Chondrocyte (in vitro differentiated cells): ENCODE results near the gene LYAR. TPM values are rescaled to one million over a fixed set of nuclear protein-coding genes. Genes with fewer than 3 reads are reported as not detected.
A peak's percentile ranks its signal among the peaks of the same experiment; 100 is the strongest.

Source experiments
- DNase-seq: peaks from one replicate; pipeline ENCODE4 v3.0.0; 2021; ENCODE audit warnings: mixed read lengths, low spot score
- H3K27ac Mint-ChIP-seq: one replicate; pipeline ENCODE4 v1.8.0; 2021; ENCODE audit warnings: mild to moderate bottlenecking, moderate library complexity, mixed read lengths; ENCODE audit not compliant: unreplicated experiment
- H3K27me3 Mint-ChIP-seq: 2 replicates; pipeline ENCODE4 v1.8.0; 2021; ENCODE audit warnings: low read depth, mixed read lengths
- H3K36me3 Mint-ChIP-seq: 2 replicates; pipeline ENCODE4 v1.8.0; 2021; ENCODE audit warnings: low read depth, mixed read lengths
- H3K4me1 Mint-ChIP-seq: 2 replicates; pipeline ENCODE4 v1.8.0; 2021; ENCODE audit warnings: low read depth, mild to moderate bottlenecking, mixed read lengths
- H3K4me3 Mint-ChIP-seq: one replicate; pipeline ENCODE4 v1.8.0; 2021; ENCODE audit warnings: mild to moderate bottlenecking, moderate library complexity, mixed read lengths; ENCODE audit not compliant: unreplicated experiment
- H3K9me3 Mint-ChIP-seq: 2 replicates; pipeline ENCODE4 v1.8.0; 2021; ENCODE audit warnings: low read depth, mixed read lengths
- CTCF ChIP-seq: fragments of 200-600 bp; sonication (generic); IDR thresholded peaks from 2 replicates; pipeline ENCODE4 v1.5.0; 2021; ENCODE audit warnings: antibody characterized with exemption, mild to moderate bottlenecking, moderate library complexity
- total RNA-seq: library from RNA; stranded (reverse); gene quantifications from 3 replicates; pipeline ENCODE4 v1.2.1, GENCODE V29; 2021

LYAR gene
- total RNA-seq, 1 donor from 2014 or later = 6.6 TPM

GRCh38 chr4:4226606-4227438 lies 63.1 kb downstream of the LYAR start, which contains the start of gene OTOP1:
OTOP1 (minus strand) TSS chr4:4226929; CDS start chr4:4226864, 65 bp downstream.
- no peaks in the 10 kb centered on the region for H3K4me1 Mint-ChIP-seq
- H3K27ac Mint-ChIP-seq = no peak within 1 kb of the TSS
- DNase-seq = peak; percentile 93
- H3K36me3 Mint-ChIP-seq = peaks cover 5% of the 10 kb centered on the region
- H3K27me3 Mint-ChIP-seq = peaks cover 51% of the 10 kb centered on the region
- H3K4me3 Mint-ChIP-seq = peak within 1 kb of the TSS; percentile 54
- H3K9me3 Mint-ChIP-seq = peaks cover 2% of the 10 kb centered on the region
- TF ChIP-seq CTCF = no peak

DNA sequence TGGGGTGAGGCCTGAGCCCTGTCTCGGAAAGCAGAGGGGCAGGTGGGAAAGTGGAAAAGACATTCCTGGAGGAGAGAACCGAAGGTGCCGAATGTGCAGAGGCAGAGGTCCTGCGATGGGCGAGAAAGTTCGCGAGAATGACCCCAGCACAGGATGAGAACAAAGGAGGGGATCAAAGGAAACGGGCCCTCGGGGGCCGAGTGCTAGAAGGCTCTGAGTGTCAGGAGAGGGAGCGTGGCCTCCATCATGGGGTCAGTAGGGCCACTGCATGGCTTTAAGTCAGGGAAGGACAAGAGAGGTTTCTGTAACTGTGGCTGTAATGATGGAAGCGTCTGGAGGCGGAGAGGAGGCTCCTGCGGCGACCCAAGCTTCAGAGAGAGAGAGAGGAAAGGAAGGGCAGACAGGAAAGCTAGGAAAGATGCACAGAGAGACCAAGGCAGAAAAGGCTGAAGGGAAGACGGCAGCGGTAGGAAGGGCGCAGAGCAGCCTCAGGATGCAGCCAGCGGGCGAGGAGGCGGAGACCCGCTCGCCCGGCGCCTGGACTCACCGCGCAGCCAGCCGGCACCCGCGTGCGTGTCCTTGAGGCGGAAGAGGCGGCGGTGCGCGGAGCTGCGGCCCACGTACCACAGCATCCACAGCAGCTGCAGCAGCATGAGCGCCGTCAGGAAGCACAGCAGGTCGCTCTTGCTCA lies 63.9 kb downstream of the LYAR start:
- no peaks in the 10 kb centered on the region for H3K9me3 Mint-ChIP-seq
- no peak for DNase-seq

More for the DNA sequence above, 63.9 kb downstream of the LYAR start:
- Mint-ChIP-seq H3K4me3 (peak overlapping the region; percentile 54), H3K36me3 (peaks cover 5% of the 10 kb centered on the region), H3K27me3 (peaks cover 56% of the 10 kb centered on the region), H3K27ac (no peak overlapping the region), H3K4me1 (no peaks in the 10 kb centered on the region)
- no peak for TF ChIP-seq CTCF

Other genes with a start within 250 kb of the LYAR start
- gene OTOP1, start 63.2 kb downstream of the LYAR start, total RNA-seq = not detected in 3 replicates
- gene TMEM128, start 41.9 kb downstream of the LYAR start, total RNA-seq = 16.0 to 20.2 TPM (median 18.9 TPM) in 3 replicates
- 4.3 to 6.4 TPM (median 5.2 TPM) in 3 replicates for gene ZBTB49, start 97 bp upstream of the LYAR start, total RNA-seq
- 0.42 TPM in 1 of 3 replicates, not detected in the others for gene NSG1, start 96.9 kb upstream of the LYAR start, total RNA-seq